HEK293 (cell line): ENCODE results near the gene ISCU.

Source experiments
- CTCF ChIP-seq: fragments of 450-650 bp; formaldehyde crosslinking; IDR thresholded peaks from 2 replicates; pipeline ENCODE4 v1.5.1; 2016; ENCODE audit warnings: missing biosample characterization, missing genetic modification characterization
- SP3 ChIP-seq: fragments of 450-650 bp; formaldehyde crosslinking; IDR thresholded peaks from 2 replicates; pipeline ENCODE4 v1.5.1; 2016; ENCODE audit warnings: missing biosample characterization, missing genetic modification characterization
- ZNF654 ChIP-seq: fragments of 450-650 bp; formaldehyde crosslinking; IDR thresholded peaks from 2 replicates; pipeline ENCODE4 v1.5.1; 2016; ENCODE audit warnings: low read depth, missing biosample characterization, missing genetic modification characterization

- TF ChIP-seq ZNF654 (tag by site-specific recombination) (no peak), CTCF (tag by site-specific recombination) (no peak), SP3 (tag by site-specific recombination) (no peak)
Measured at GRCh38 chr12:108614639-108615038, 52.2 kb downstream of the ISCU start.
